LNCaP clone FGC (cell line): ENCODE data around the gene LRRC4C.
A peak's percentile ranks its signal among the peaks of the same experiment; 100 is the strongest.

Experiments used
- DNase-seq: peaks from one replicate; pipeline ENCODE4 v3.0.0-alpha.2; 2011; ENCODE audit warnings: low read depth
- H3K4me3 ChIP-seq: 2 replicates; pipeline ENCODE4 v1.5.1; 2011; ENCODE audit warnings: mild to moderate bottlenecking, low read depth, low read length, control low read depth
- CTCF ChIP-seq: IDR thresholded peaks from 2 replicates; pipeline ENCODE4 v1.5.1; 2012; ENCODE audit warnings: mild to moderate bottlenecking; ENCODE audit not compliant: control insufficient read depth, insufficient read depth; ENCODE audit errors: extremely low read depth

The LRRC4C gene

GRCh38 chr11:40292721-40293508 is 1166.5 kb downstream of the LRRC4C start:
- H3K4me3 ChIP-seq: peak overlapping the region; percentile 58
- TF ChIP-seq CTCF: no peak
- no peak for DNase-seq

GRCh38 chr11:40291741-40292140 is 1167.7 kb downstream of the LRRC4C start:
- no peak for TF ChIP-seq CTCF
- no peak overlapping the region for H3K4me3 ChIP-seq
- no peak for DNase-seq

- H3K4me3 ChIP-seq: no peak overlapping the region
- TF ChIP-seq CTCF: no peak
- no peak for DNase-seq
Measured at GRCh38 chr11:40291329-40291728, 1168.1 kb downstream of the LRRC4C start.

GRCh38 chr11:40290171-40290631 is 1169.3 kb downstream of the LRRC4C start:
- TF ChIP-seq CTCF: no peak
- no peak for DNase-seq
- no peak overlapping the region for H3K4me3 ChIP-seq

- H3K4me3 ChIP-seq: no peak overlapping the region
- TF ChIP-seq CTCF: no peak
- no peak for DNase-seq
Measured at GRCh38 chr11:40289370-40289769, 1170.1 kb downstream of the LRRC4C start.

GRCh38 chr11:40287916-40288803 is 1171.3 kb downstream of the LRRC4C start:
- no peak for DNase-seq
- no peak overlapping the region for H3K4me3 ChIP-seq
- TF ChIP-seq CTCF: no peak
